ENCODE measurements around the gene ZAP70. TPM values are rescaled to one million over a fixed set of nuclear protein-coding genes. Genes with fewer than 3 reads are reported as not detected.

The ZAP70 gene
- total RNA-seq, 2 donors from 2014 or later: 3.4 to 5.3 TPM

GRCh38 chr2:97722227-97722626, 8.9 kb downstream of the ZAP70 start:
- Histone ChIP-seq H3K36me3 (no peaks in the 10 kb centered on the region), H3K4me1 (ENCODE audit: control insufficient read depth in 1 of 2, low read depth in 2 of 2) (no peaks in the 10 kb centered on the region), H3K27ac (no peak overlapping the region), H3K4me3 (no peak overlapping the region), H3K27me3 (replicated peaks; ENCODE audit: insufficient read depth) (no peaks in the 10 kb centered on the region), H3K9me3 (no peaks in the 10 kb centered on the region)
- no peak for TF ChIP-seq CTCF (IDR thresholded peaks at IDR 0.05)
- ATAC-seq (ENCODE audit: insufficient number of reproducible peaks, low FRiP score, low read depth) (no peak), DNase-seq (ENCODE audit: low spot score) (no peak)

- DNase-seq (ENCODE audit: low spot score) (no peak), ATAC-seq (ENCODE audit: insufficient number of reproducible peaks, low FRiP score, low read depth) (no peak)
- no peaks in the 10 kb centered on the region for H3K36me3 ChIP-seq
- peaks cover 0 to 8% of the 10 kb centered on the region in 2 donors for H3K4me1 ChIP-seq (ENCODE audit: control insufficient read depth in 1 of 2, low read depth in 2 of 2)
- no peak overlapping the region for H3K27ac ChIP-seq
- H3K9me3 ChIP-seq: no peaks in the 10 kb centered on the region
- no peaks in the 10 kb centered on the region for H3K27me3 ChIP-seq (replicated peaks; ENCODE audit: insufficient read depth)
- TF ChIP-seq CTCF (IDR thresholded peaks at IDR 0.05): no peak
- H3K4me3 ChIP-seq: no peak overlapping the region
These were observed 10.0 kb downstream of the ZAP70 start for GRCh38 chr2:97723156-97724072.

- Histone ChIP-seq H3K36me3 (no peaks in the 10 kb centered on the region), H3K9me3 (no peaks in the 10 kb centered on the region), H3K4me3 (no peak overlapping the region), H3K27me3 (replicated peaks; ENCODE audit: insufficient read depth) (no peaks in the 10 kb centered on the region), H3K27ac (no peak overlapping the region), H3K4me1 (ENCODE audit: control insufficient read depth in 1 of 2, low read depth in 2 of 2) (peaks cover 0 to 10% of the 10 kb centered on the region in 2 donors)
- no peak for DNase-seq (ENCODE audit: low spot score)
- no peak for TF ChIP-seq CTCF (IDR thresholded peaks at IDR 0.05)
- no peak for ATAC-seq (ENCODE audit: insufficient number of reproducible peaks, low FRiP score, low read depth)
These were observed 10.7 kb downstream of the ZAP70 start for GRCh38 chr2:97724073-97724410.

GRCh38 chr2:97724501-97724900, 11.1 kb downstream of the ZAP70 start:
- no peak overlapping the region for H3K4me3 ChIP-seq
- H3K36me3 ChIP-seq: no peaks in the 10 kb centered on the region
- peaks cover 0 to 10% of the 10 kb centered on the region in 2 donors for H3K4me1 ChIP-seq (ENCODE audit: control insufficient read depth in 1 of 2, low read depth in 2 of 2)
- DNase-seq (ENCODE audit: low spot score) (no peak), ATAC-seq (ENCODE audit: insufficient number of reproducible peaks, low FRiP score, low read depth) (no peak)
- no peaks in the 10 kb centered on the region for H3K27me3 ChIP-seq (replicated peaks; ENCODE audit: insufficient read depth)
- TF ChIP-seq CTCF (IDR thresholded peaks at IDR 0.05): no peak
- no peak overlapping the region for H3K27ac ChIP-seq
- H3K9me3 ChIP-seq: no peaks in the 10 kb centered on the region

- no peak for TF ChIP-seq CTCF (IDR thresholded peaks at IDR 0.05)
- Histone ChIP-seq H3K27ac (no peak overlapping the region), H3K4me1 (ENCODE audit: control insufficient read depth in 1 of 2, low read depth in 2 of 2) (peaks cover 0 to 10% of the 10 kb centered on the region in 2 donors), H3K27me3 (replicated peaks; ENCODE audit: insufficient read depth) (no peaks in the 10 kb centered on the region), H3K4me3 (no peak overlapping the region), H3K9me3 (peaks cover 5% of the 10 kb centered on the region), H3K36me3 (no peaks in the 10 kb centered on the region)
- ATAC-seq (ENCODE audit: insufficient number of reproducible peaks, low FRiP score, low read depth) (no peak), DNase-seq (ENCODE audit: low spot score) (no peak)
These were observed 11.7 kb downstream of the ZAP70 start for GRCh38 chr2:97724946-97725688.
